C4-2B (cell line): ENCODE results near the gene POLR2F.

ENCODE experiments used
- H3K27ac ChIP-seq: fragments of 450-650 bp; 2 replicates; pipeline ENCODE4 v1.5.1; 2017
- CTCF ChIP-seq: fragments of 450-650 bp; conservative IDR thresholded peaks from 2 replicates; pipeline ENCODE4 v1.5.1; 2017; ENCODE audit warnings: mild to moderate bottlenecking
- ZFX ChIP-seq: fragments of 450-650 bp; IDR thresholded peaks from 2 replicates; pipeline ENCODE4 v1.6.1; 2017

POLR2F gene

GRCh38 chr22:37909766-37910165 is 43.7 kb upstream of the POLR2F start:
- TF ChIP-seq CTCF (no peak), ZFX (no peak)
- no peak overlapping the region for H3K27ac ChIP-seq

- no peak for TF ChIP-seq ZFX
- TF ChIP-seq CTCF, result no peak
- no peak overlapping the region for H3K27ac ChIP-seq
Measured at GRCh38 chr22:37910890-37911672, 42.4 kb upstream of the POLR2F start.

- no peak overlapping the region for H3K27ac ChIP-seq
- TF ChIP-seq CTCF (no peak), ZFX (no peak)
Measured at GRCh38 chr22:37911697-37912096, 41.8 kb upstream of the POLR2F start.

- no peak overlapping the region for H3K27ac ChIP-seq
- TF ChIP-seq CTCF, result no peak
- TF ChIP-seq ZFX, result no peak
Measured at GRCh38 chr22:37912171-37912570, 41.3 kb upstream of the POLR2F start.

- H3K27ac ChIP-seq, result no peak overlapping the region
- TF ChIP-seq ZFX (no peak), CTCF (no peak)
Measured at GRCh38 chr22:37913233-37913721, 40.2 kb upstream of the POLR2F start.

- no peak overlapping the region for H3K27ac ChIP-seq
Measured at GRCh38 chr22:37916311-37916710, 37.2 kb upstream of the POLR2F start.

More at GRCh38 chr22:37916311-37916710, 37.2 kb upstream of the POLR2F start:
- TF ChIP-seq ZFX (no peak), CTCF (no peak)
